K562 (cell line): ENCODE results near the gene UBN1. TPM values are rescaled to one million over a fixed set of nuclear protein-coding genes. Genes with fewer than 3 reads are reported as not detected.

Experiments used
- BRF2 ChIP-seq: IDR thresholded peaks from 3 replicates; pipeline ENCODE4 v1.6.1; 2011; ENCODE audit warnings: borderline replicate concordance, mild to moderate bottlenecking; ENCODE audit not compliant: insufficient read length, insufficient read depth
- CHD4 ChIP-seq: fragments of 200-600 bp; sonication (generic); IDR thresholded peaks from 3 replicates; pipeline ENCODE4 v1.6.1; 2012; ENCODE audit warnings: low read depth, mild to moderate bottlenecking, mixed read lengths, low read length, inconsistent platforms; ENCODE audit not compliant: insufficient read depth, insufficient replicate concordance, poor library complexity, severe bottlenecking
- E2F6 ChIP-seq, 2 experiments: IDR thresholded peaks; 2 replicates each; pipeline ENCODE4 v1.6.1; 2011; ENCODE audit warnings: borderline replicate concordance in 1 of 2, control low read depth in 1 of 2, low read depth in 1 of 2, low read length in 1 of 2, mild to moderate bottlenecking in 1 of 2, mixed read lengths in 1 of 2, moderate library complexity in 1 of 2; ENCODE audit not compliant: insufficient read depth in 1 of 2, insufficient read length in 1 of 2, poor library complexity in 1 of 2, severe bottlenecking in 1 of 2; ENCODE audit errors: extremely low read depth in 1 of 2
- FOXP1 ChIP-seq: sonication (generic); formaldehyde crosslinking; IDR thresholded peaks from 2 replicates; pipeline ENCODE4 v1.8.0; 2022; ENCODE audit warnings: mild to moderate bottlenecking, missing genetic modification reagents
- GTF3C2 ChIP-seq: IDR thresholded peaks from 3 replicates; pipeline ENCODE4 v1.6.1; 2011; ENCODE audit warnings: borderline replicate concordance, mild to moderate bottlenecking, moderate library complexity; ENCODE audit not compliant: insufficient read length; ENCODE audit errors: extremely low read depth
- HLTF ChIP-seq: fragments of 450-650 bp; IDR thresholded peaks from 2 replicates; pipeline ENCODE4 v1.6.1; 2016
- ILF3 ChIP-seq: fragments of 450-650 bp; IDR thresholded peaks from 2 replicates; pipeline ENCODE4 v1.6.1; 2018; ENCODE audit warnings: antibody characterized with exemption, mild to moderate bottlenecking, moderate library complexity, borderline replicate concordance
- NBN ChIP-seq: fragments of 450-650 bp; IDR thresholded peaks from 2 replicates; pipeline ENCODE4 v1.6.1; 2016; ENCODE audit warnings: low read depth, mild to moderate bottlenecking
- NCOA4 ChIP-seq: fragments of 450-650 bp; IDR thresholded peaks from 2 replicates; pipeline ENCODE4 v1.6.1; 2018; ENCODE audit warnings: mild to moderate bottlenecking; ENCODE audit not compliant: partially characterized antibody
- NR4A1 ChIP-seq, 2 experiments: fragments of 250-450 bp in 1 of 2; fragments of 450-650 bp in 1 of 2; sonication (Bioruptor Pico) in 1 of 2; IDR thresholded peaks; 2 replicates each; pipeline versions ENCODE4 v1.4.0 to v1.6.1; 2016 to 2020; ENCODE audit warnings: mild to moderate bottlenecking in 2 of 2, missing compliant biosample characterization in 1 of 2, missing genetic modification characterization in 1 of 2, moderate library complexity in 1 of 2
- PATZ1 ChIP-seq: fragments of 250-450 bp; sonication (Bioruptor Pico); IDR thresholded peaks from 2 replicates; pipeline ENCODE4 v1.5.0; 2020; ENCODE audit warnings: mild to moderate bottlenecking, borderline replicate concordance
- PML ChIP-seq: IDR thresholded peaks from 2 replicates; pipeline ENCODE4 v1.6.1; 2012; ENCODE audit warnings: low read length, inconsistent platforms
- SMARCA4 ChIP-seq: fragments of 450-650 bp; IDR thresholded peaks from 2 replicates; pipeline ENCODE4 v1.6.1; 2016
- SREBF2 ChIP-seq: sonication (generic); formaldehyde crosslinking; IDR thresholded peaks from 2 replicates; pipeline ENCODE4 v1.4.0; 2020; ENCODE audit warnings: mild to moderate bottlenecking, missing genetic modification reagents
- TAL1 ChIP-seq: fragments of 450-650 bp; IDR thresholded peaks from 2 replicates; pipeline ENCODE4 v1.6.1; 2016; ENCODE audit warnings: mild to moderate bottlenecking
- THAP7 ChIP-seq: fragments of 250-450 bp; sonication (Bioruptor Pico); IDR thresholded peaks from 2 replicates; pipeline ENCODE4 v1.5.0; 2021
- YBX1 ChIP-seq: fragments of 450-650 bp; IDR thresholded peaks from 2 replicates; pipeline ENCODE4 v1.7.1; 2016; ENCODE audit warnings: mild to moderate bottlenecking
- ZNF512 ChIP-seq: IDR thresholded peaks from 2 replicates; pipeline ENCODE4 v1.6.1; 2016; ENCODE audit warnings: missing genetic modification characterization, missing compliant biosample characterization
- polyA plus RNA-seq, 8 experiments: library from polyadenylated mRNA; depleted of rRNA in 4 of 8; stranded (reverse) in 5 of 8; unstranded in 3 of 8; fragments of >200 nt; fragmentation: Nextera tagmentation in 2 of 8; fragmentation: Illumina TruSeq in 1 of 8; extraction: Ambion mirVana in 2 of 8; extraction: Trizol in 1 of 8; gene quantifications; 2 replicates each; pipeline versions ENCODE4 v1.2.1 to v1.2.3, GENCODE V29; 2011 to 2014; ENCODE audit warnings: inconsistent platforms in 1 of 8, missing spikeins in 1 of 8
- total RNA-seq, 7 experiments: library from RNA; depleted of rRNA in 6 of 7; stranded (reverse); fragments of >200 nt in 6 of 7; fragmentation: Illumina TruSeq in 2 of 7; extraction: Trizol in 2 of 7; gene quantifications; 2 replicates each; pipeline versions ENCODE4 v1.2.1 to v1.2.3, GENCODE V29; 2011 to 2021; ENCODE audit warnings: low replicate concordance in 1 of 7

Gene UBN1
- total and polyA plus RNA-seq, 9 of the 15 experiments (the other 6 are each of a cell fraction or from before 2014, with no cell fraction given), result 1.5 to 45.7 (median 20.6) TPM

GRCh38 chr16:4886151-4886550 lies 38.9 kb downstream of the UBN1 start (continued):
- TF ChIP-seq HLTF, result no peak
- no peak for TF ChIP-seq GTF3C2
- peak; percentile 85 for TF ChIP-seq SMARCA4
- no peak for TF ChIP-seq E2F6 (IDR thresholded peaks at IDR 0.05; ENCODE audit: borderline replicate concordance in 1 of 2, extremely low read depth in 1 of 2, insufficient read depth in 1 of 2, insufficient read length in 1 of 2, low read depth in 1 of 2, low read length in 1 of 2, poor library complexity in 1 of 2, severe bottlenecking in 1 of 2)
- TF ChIP-seq NCOA4, result no peak
- peak; percentile 81 for TF ChIP-seq TAL1
- TF ChIP-seq PATZ1 (CRISPR knock-in tag), result no peak
- TF ChIP-seq YBX1, result no peak
- TF ChIP-seq NBN, result no peak
- no peak for TF ChIP-seq SREBF2
- TF ChIP-seq NR4A1 (CRISPR knock-in tag; IDR thresholded peaks at IDR 0.05), result no peak
- TF ChIP-seq NR4A1 (tag; IDR thresholded peaks at IDR 0.05), result no peak
- TF ChIP-seq THAP7, result no peak
- TF ChIP-seq ZNF512 (tag), result no peak
- 0 out of 2 replicates have a peak, but pooled peaks have one; percentile 54 for TF ChIP-seq PML
- TF ChIP-seq CHD4, result no peak
- TF ChIP-seq FOXP1 (CRISPR knock-in tag), result no peak
- no peak for TF ChIP-seq BRF2
- no peak for TF ChIP-seq ILF3
